Caki2 (cell line): ENCODE measurements around the gene CYP26B1. TPM values are rescaled to one million over a fixed set of nuclear protein-coding genes. Genes with fewer than 3 reads are reported as not detected.

ENCODE experiments used
- DNase-seq: peaks from one replicate; pipeline ENCODE4 v3.0.0-alpha.2; 2015; ENCODE audit warnings: low read depth
- in situ Hi-C: cut with HindIII; loops from 2 replicates; pipeline ENCODE4 v1.10.0; 2016; ENCODE audit warnings: low sequenced_read_pairs, low pct_unique_long_range_greater_than_20kb, mixed read lengths
- total RNA-seq: library from RNA; depleted of rRNA; stranded (reverse); fragments of >200 nt; shearing (Covaris generic); gene quantifications from 2 replicates; pipeline ENCODE4 v1.2.3, GENCODE V29; 2014; ENCODE audit warnings: low replicate concordance; rRNA removed

Gene CYP26B1, protein sequence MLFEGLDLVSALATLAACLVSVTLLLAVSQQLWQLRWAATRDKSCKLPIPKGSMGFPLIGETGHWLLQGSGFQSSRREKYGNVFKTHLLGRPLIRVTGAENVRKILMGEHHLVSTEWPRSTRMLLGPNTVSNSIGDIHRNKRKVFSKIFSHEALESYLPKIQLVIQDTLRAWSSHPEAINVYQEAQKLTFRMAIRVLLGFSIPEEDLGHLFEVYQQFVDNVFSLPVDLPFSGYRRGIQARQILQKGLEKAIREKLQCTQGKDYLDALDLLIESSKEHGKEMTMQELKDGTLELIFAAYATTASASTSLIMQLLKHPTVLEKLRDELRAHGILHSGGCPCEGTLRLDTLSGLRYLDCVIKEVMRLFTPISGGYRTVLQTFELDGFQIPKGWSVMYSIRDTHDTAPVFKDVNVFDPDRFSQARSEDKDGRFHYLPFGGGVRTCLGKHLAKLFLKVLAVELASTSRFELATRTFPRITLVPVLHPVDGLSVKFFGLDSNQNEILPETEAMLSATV
- total RNA-seq, result 5.4 and 7.6 TPM in 2 replicates

DNA sequence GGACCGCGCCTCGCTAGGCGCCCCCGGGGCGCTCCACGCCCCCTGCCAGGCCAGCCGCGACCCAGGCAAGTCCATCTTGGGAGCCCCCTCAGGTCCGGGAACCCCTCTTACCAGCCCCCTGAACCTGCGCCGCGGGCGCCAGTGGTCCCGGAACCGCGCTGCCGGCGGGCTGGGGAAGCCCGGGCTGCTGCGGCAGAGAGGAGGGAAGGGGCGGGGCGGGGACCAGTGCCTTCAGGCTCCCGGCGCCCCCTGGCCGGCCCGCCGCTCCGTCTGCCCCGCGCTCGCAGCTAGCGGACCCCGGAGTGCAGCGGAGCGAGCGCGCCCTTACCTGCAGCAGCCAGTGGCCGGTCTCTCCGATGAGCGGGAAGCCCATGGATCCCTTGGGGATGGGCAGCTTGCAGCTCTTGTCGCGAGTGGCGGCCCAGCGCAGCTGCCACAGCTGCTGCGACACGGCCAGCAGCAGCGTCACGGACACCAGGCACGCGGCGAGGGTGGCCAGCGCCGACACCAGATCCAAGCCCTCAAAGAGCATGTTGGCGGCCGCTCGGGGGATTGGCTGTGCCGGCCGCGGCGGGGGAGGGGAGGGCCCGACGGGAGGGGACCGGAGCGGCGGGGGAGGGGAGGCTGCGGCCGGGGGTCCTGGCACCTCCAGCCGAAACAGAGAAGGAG is at the start of gene CYP26B1:
CYP26B1 (minus strand) TSS at position 560 of the 669 bp plus-strand sequence; CDS start at position 532, 28 bp downstream.
- DNase-seq, result no peak
- in situ Hi-C loops, result no loop called here

DNA sequence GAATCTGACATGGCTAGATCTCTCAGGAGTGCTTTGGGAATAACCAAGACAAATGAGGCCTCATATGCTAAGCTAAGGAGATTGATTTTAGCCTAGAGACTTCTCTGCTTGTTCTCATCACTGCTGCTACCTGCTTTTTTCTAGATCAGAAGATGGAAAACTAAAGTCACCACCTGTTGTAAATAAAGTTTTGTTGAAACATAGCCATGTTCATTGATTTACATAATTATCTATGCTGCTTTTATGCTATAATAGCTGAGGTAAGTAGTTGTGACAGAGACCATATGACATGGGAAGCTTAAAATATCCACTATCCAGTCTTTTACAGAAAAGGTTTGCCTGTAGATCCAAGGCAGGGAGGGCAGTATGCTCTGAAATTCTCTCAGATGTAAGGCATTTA is 46.1 kb upstream of the CYP26B1 start:
- in situ Hi-C loops, result no loop called here

DNA sequence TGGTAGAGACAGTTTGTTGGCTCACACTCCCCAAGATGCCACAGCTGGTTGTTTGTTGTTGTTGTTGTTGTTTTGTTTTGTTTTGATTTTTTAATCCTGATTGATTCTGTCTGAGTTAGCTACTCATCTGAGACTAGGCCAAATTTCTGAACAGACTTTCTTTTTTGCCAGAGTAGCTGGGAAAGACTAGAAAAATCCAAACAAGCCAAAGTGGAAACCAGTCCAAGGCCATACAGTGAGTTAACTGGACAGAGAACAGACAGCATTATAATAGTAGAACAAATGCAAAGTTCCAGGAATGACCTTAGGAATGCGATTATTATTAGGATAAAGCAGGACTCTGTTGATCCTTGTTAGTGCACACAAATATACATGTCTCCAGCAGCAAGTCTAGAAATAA is 43.8 kb upstream of the CYP26B1 start:
- in situ Hi-C loops, result no loop called here
- DNase-seq, result no peak

More for the DNA sequence above, 46.1 kb upstream of the CYP26B1 start:
- no peak for DNase-seq

DNA sequence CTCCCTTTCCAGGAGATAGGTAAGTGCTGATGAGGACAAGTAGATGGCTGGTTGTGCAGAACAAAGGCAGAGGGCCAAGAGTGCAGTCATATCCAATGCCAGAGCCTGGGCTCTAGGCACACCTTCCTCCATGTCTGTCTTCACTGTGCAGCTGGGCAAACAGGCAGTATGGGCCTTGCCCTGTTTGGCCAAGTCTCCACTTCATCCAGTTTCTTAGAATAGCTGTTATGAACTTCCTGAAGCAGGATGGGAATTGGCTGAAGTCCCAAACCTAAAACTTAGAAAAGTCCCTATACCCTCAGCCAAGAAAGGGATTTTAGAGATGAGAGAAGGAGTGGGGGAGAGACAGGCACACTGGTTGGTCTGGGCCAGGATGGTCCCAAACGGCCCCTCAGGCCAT is 37.5 kb upstream of the CYP26B1 start:
- in situ Hi-C loops, result no loop called here
- no peak for DNase-seq

DNA sequence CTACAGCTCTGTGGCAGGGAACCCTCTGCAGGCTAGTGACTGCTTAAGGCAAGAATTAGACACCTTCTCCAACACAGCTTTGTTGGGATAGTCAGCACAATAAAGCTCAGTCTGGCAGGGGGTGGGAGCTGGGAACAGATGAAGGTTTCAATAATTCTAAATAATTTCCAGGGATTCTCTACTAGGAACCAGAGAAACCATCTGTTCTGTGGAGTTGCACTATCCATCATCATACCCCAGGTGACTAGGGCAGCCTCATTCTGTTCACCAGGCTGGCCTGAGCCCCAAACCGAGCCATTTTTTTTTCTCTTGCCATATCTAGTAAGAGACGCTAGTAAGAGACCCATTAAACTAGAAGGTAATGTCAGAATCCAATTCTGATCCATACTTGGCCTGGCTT is 35.8 kb upstream of the CYP26B1 start:
- no peak for DNase-seq
- in situ Hi-C loops, result no loop called here

DNA sequence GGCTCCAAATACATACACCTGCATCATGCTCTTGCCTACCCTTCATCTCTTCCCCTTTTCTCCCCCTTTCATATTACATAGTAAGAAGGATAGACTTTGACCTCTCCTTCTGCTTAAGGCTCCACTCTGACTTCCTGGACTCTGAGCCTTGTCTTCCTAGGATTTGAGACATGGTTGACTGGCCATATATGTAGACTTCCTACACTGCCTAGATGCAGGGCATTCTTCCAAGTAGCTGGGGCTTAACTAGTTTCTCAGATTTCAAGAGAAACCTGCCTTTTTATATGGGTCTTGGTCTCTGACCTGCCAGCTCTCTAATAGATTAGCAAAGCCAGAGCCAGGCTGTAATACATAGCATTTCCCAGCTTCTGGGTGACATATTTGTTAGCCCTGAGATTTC is 35.4 kb upstream of the CYP26B1 start:
- in situ Hi-C loops, result no loop called here
- DNase-seq, result no peak

DNA sequence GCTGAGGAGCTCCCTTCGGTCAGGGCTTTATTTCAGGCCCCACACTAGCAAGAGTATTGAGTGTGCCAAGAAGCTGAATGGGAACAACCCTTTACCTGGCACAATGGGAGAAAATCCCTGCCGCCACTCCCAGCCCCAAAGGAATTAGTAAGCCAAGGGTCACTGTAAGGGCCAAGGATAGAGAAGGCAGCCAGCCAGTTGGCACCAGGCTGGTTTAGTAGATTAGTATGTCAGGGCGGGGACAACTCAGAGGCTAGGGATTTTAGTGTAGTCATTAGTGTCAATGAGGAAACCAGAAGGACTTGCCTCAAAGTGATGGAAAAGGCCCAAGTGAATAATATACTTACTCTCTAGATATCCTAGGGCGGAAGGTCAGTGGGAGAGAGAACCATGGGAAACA is 34.9 kb upstream of the CYP26B1 start:
- in situ Hi-C loops, result no loop called here

DNA sequence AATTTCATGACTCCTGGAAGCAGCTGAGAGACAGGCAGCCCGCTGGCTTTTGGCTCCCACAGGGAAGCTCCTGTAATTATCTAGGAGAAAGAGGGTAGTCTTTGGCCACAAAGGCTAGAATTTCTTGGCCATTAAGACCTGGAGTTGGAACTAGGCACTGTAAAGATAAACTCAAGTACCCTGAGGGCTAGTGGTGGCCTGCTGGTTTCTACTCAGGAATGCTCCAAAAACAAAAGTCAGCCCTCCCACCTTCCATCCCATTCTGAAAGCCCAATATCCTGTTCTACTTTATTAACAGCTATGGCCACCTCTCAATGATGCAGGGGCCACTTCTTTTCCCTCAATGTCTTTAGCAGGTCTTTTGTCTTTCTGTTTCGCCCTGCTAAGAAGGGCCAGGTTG is 34.0 kb upstream of the CYP26B1 start:
- in situ Hi-C loops, result no loop called here

More for the DNA sequence above, 34.9 kb upstream of the CYP26B1 start:
- no peak for DNase-seq

DNA sequence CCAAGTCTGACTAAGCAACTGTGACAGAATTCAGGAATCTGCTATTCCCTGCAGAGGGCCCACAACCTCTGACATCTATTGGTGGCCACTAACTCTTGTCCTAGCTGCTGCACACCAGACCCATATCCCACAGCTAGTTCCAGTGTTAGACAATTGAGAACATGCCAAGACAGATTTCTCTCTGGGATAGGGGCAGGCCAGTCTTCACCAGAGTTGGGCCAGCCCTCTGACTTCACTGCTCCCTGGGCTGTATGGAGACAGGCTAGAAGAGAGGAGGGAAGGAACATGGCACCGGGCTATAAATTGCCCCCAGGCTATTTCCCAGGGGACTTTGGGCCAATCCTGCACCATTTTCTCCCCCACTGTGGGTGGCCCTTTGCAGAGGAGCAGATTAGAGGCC is 32.7 kb upstream of the CYP26B1 start:
- no peak for DNase-seq
- in situ Hi-C loops, result no loop called here

More for the DNA sequence above, 34.0 kb upstream of the CYP26B1 start:
- DNase-seq, result no peak

DNA sequence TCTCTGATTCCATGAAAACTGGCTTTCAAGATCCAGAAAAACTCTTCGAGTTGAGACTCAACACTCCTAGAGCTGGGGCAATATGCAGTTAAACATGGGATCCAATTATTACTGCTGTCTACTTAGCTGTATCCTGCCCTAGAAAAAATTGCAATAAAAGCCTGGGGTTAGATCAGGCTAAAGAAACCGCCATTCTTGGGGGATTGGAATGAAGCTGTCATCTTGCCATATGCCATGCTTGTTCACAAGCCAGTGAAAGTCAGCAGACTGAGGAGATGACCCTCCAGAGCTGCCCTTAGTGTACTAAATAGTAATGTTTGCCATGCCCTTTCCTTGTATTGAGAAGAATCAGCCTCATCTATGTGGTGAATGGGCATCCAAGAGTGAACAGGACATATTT is 30.9 kb upstream of the CYP26B1 start:
- DNase-seq, result no peak
- in situ Hi-C loops, result no loop called here

DNA sequence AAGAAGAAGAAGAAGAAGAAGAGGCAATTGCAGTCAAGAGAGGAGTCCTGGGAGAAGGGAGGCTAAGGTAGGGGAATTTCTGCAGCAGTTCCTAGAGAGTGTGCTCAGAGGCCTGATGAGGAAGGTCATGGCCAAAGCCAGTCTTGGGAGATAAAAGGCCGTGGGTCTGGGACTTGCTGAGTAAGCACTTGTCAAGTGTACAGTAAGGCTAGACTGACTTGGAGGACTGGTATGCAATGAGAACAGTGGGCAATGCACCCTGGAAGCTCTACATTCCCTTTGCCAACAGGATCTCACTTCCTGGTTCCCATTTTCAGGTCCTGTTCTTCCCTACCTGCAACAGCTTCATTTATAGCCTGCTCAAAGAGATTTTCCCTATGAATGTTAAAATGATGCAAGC is 28.6 kb upstream of the CYP26B1 start:
- no peak for DNase-seq
- in situ Hi-C loops, result no loop called here

DNA sequence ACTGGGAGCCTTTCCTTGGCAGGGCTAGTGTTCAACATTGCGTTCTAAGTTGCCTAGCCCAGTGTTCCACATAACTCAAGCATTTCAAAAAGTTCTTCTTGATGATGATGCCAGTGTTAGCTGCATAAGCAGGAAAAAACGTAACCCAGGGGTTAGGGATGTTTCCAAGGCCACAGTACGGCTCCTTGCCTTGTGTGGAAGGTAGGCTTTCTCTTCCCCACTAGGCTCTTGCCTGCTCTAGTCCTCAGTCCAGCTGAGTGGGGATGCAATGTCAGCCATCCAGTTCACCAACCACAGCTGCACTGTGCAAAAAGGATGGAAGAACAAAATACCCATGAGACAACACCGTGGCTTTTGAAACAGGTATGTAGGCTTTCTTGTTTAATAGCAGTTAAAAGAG is 28.0 kb upstream of the CYP26B1 start:
- in situ Hi-C loops, result no loop called here
- DNase-seq, result no peak

DNA sequence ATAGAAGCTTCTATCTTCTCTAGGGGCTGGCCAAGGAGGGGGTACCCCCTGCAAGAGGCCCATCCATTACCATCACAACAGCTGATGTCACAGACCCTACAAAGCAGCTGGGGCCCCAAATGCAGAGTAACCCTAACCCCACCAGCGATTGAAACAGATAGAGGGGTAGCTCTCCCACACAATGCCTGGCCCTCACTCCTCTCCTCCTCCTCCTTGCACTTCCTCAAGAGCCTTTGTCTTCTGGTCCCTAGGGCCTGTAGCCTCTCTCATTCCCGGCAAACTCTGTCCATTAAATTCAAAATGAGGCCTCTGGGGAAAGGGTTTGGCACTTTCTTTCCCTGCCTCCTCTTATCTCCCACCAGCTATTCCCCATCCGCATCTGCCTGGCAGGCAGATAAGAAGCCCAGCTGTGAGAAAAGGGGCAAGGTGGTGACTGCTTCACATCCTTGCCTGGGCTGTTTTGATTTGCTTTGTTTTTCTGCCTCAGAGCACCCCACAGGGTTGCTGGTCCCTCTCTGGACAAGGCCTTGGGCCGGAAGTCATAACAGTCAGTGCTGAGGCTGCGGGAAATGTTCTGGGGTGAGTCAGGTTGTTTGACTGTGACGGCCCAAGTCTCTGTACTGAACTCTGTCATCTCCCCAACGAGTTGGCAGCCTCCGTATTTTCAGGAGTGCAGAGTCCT is 26.1 kb upstream of the CYP26B1 start:
- DNase-seq, result no peak
- in situ Hi-C loops, result no loop called here

DNA sequence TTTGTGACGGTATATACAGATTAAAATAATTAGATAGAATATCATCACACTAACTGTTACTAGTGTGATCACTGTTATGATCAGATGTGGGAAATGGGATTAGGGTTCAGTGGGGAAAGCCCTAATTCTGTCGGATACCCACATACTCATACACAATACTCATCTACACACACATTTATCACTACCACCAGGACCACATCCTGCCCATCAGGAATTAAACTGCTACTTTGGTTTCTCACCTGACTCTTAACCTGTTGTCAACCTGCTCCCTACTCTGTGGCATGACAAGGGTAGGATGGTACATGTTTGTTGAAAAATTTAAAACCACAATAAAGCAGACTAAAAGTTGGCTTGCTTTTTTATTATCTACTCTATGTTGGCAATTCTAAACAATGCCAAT is 24.8 kb upstream of the CYP26B1 start:
- in situ Hi-C loops, result no loop called here
- no peak for DNase-seq

DNA sequence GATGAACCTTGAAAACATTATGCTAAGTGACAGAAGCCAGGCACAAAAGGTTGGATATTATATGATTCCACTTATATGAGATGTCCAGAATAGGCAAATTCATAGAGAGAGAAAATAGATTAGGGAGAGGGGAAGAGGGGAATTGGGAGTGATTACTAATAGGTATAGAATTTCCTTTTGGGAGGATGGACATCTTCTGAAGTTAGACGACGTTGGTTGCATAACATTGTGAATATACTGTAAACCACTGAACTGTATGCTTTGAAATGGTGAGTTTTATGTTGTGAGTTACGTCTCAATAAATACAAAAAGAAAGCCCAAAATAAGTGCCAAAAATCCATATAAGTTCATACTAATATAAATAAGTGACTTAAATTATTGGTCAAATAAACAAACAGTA is 18.6 kb upstream of the CYP26B1 start:
- no peak for DNase-seq
- in situ Hi-C loops, result no loop called here

DNA sequence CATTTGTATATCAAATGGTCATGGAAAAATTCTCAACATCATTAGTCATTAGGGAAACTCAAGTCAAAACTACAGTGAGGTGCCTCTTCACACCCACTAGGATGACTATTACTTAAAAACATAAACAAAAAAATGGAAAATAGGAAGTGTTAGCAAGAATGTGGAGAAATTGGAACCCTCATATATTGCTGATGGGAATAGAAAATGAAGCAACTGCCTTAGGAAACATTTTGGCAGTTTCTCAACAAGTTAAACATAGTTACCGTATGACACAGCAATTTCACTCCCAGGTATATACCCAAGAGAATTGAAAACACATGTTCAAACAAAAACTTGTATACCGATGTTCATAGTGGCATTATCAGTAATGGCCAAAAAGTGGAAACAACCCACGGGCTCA is 18.1 kb upstream of the CYP26B1 start:
- no peak for DNase-seq
- in situ Hi-C loops, result no loop called here

DNA sequence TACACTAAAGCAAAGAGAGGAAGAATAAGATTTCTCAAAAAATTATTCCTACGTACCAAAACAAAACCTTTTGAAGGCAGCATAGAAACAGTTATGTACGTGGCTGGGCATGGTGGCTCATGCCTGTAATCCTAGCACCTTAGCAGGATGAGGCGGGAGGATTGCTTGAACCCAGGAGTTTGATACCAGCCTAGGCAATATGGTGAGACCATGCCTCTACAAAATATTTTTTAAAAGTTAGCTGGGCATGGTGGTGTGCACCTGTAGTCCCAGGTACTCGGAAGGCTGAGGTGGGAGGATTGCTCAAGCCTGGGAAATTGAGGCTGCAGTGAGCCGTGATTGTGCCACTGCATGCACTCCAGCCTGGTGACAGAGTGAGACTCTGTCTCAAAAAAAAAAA is 14.9 kb upstream of the CYP26B1 start:
- DNase-seq, result no peak
- in situ Hi-C loops, result no loop called here

DNA sequence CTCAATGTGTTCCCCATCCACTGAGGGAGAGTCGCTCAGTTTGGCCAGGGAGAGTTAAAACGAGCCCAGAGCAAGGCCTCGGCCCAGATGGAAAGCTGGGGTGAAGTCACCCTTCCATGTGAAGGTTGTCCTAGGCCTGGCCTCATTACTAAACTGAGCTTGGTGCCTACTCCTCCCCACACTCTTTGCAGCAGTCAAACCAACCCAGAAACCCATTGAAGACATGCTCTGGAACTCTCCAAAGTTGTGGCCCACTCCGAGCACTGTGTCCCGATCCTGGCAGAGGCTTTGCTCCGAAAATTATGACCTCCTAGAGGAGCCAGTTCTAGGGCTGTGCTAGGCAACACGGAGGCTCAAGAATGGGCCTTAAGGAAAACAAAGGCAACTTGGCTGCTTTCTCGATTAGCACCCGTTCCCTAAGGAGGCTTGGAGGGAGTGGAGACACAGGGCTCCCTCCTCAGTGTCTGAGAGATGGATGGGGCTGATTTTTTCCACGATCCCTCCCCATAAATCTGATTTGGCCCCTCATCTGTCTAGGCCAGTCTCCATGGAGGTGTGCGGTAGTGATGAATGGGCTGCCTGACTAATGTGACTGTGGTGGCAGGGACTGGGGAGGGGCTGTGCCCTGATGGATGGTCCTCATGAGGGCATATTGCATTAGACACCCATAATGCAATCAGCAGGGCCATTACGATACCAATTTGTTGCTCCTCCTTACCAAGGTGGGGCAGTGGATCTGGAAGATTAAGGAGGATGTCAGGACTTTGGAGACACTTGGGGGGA is 11.7 kb upstream of the CYP26B1 start:
- in situ Hi-C loops, result no loop called here
- no peak for DNase-seq
